ENCODE results near the gene ACTMAP.
"Not testable (repeated sequence)": the region's sequence is repeated elsewhere in the genome, so short reads cannot be mapped to it uniquely, and the experiment has no call there.

ACTMAP gene

GRCh38 chr19:40750058-40750873, at the start of gene ACTMAP:
Gene ACTMAP, minus strand, starts transcription at chr19:40750477. Its CDS starts 674 bp downstream, at chr19:40749803.
- DNase-seq, result peak; percentile 100

GRCh38 chr19:40799558-40800338, 49.5 kb upstream of the ACTMAP start:
- DNase-seq, result peak; percentile 56

- DNase-seq, result peak; percentile 100
Measured at GRCh38 chr19:40798683-40799557, 48.6 kb upstream of the ACTMAP start, which contains the start of gene EGLN2. Gene EGLN2, plus strand, starts transcription at chr19:40799191. Its CDS starts 1,382 bp downstream, at chr19:40800573.

- peak; percentile 96 for DNase-seq
Measured at GRCh38 chr19:40797963-40798682, 47.8 kb upstream of the ACTMAP start.

- DNase-seq, result no peak
Measured at GRCh38 chr19:40797166-40797962, 47.1 kb upstream of the ACTMAP start.

GRCh38 chr19:40791996-40792395, 41.7 kb upstream of the ACTMAP start:
- DNase-seq, result no peak

GRCh38 chr19:40791349-40791748, 41.1 kb upstream of the ACTMAP start:
- no peak for DNase-seq

- DNase-seq, result no peak
Measured at GRCh38 chr19:40786060-40787037, 36.1 kb upstream of the ACTMAP start.

- no peak for DNase-seq
Measured at GRCh38 chr19:40785526-40785925, 35.2 kb upstream of the ACTMAP start.

- not testable (repeated sequence) for DNase-seq
Measured at GRCh38 chr19:40784146-40784545, 33.9 kb upstream of the ACTMAP start.

GRCh38 chr19:40783711-40784110, 33.4 kb upstream of the ACTMAP start:
- DNase-seq, result no peak

GRCh38 chr19:40781140-40781539, 30.9 kb upstream of the ACTMAP start:
- DNase-seq, result no peak

- no peak for DNase-seq
Measured at GRCh38 chr19:40780582-40780981, 30.3 kb upstream of the ACTMAP start.

- DNase-seq, result peak; percentile 74
Measured at GRCh38 chr19:40778706-40779284, 28.5 kb upstream of the ACTMAP start.

- peak; percentile 100 for DNase-seq
Measured at GRCh38 chr19:40777937-40778705, 27.8 kb upstream of the ACTMAP start, which contains the start of gene RAB4B. Gene RAB4B, plus strand, starts transcription at chr19:40778247. Its CDS starts 129 bp downstream, at chr19:40778376.

GRCh38 chr19:40777645-40777936, 27.3 kb upstream of the ACTMAP start:
- DNase-seq, result no peak

GRCh38 chr19:40776932-40777644, 26.8 kb upstream of the ACTMAP start:
- peak; percentile 97 for DNase-seq

- no peak for DNase-seq
Measured at GRCh38 chr19:40776364-40776763, 26.1 kb upstream of the ACTMAP start.

All from DMS53 (cell line).